Amygdala (tissue), 56 donors: ENCODE measurements around the gene EDAR.

ENCODE experiments used
- DNase-seq, 56 donors: peaks; one replicate each; lab custom pipeline; 2025; lab: John Stamatoyannopoulos, UW

Gene EDAR

GRCh38 chr2:108878276-108878675 is 110.7 kb downstream of the EDAR start:
- no peak for DNase-seq

- DNase-seq, result no peak
Measured at GRCh38 chr2:108877506-108877905, 111.5 kb downstream of the EDAR start.

GRCh38 chr2:108870069-108870644 is 118.9 kb downstream of the EDAR start:
- no peak for DNase-seq

- no peak for DNase-seq
Measured at GRCh38 chr2:108869542-108869941, 119.5 kb downstream of the EDAR start.

GRCh38 chr2:108868911-108869310 is 120.1 kb downstream of the EDAR start:
- DNase-seq, result no peak

- no peak for DNase-seq
Measured at GRCh38 chr2:108866041-108866440, 123.0 kb downstream of the EDAR start.

- DNase-seq, result no peak
Measured at GRCh38 chr2:108858894-108859293, 130.1 kb downstream of the EDAR start.

- DNase-seq, result no peak
Measured at GRCh38 chr2:108855194-108855593, 133.8 kb downstream of the EDAR start.

GRCh38 chr2:108854484-108854883 is 134.5 kb downstream of the EDAR start:
- DNase-seq, result no peak

GRCh38 chr2:108853421-108853820 is 135.6 kb downstream of the EDAR start:
- DNase-seq, result no peak

- no peak for DNase-seq
Measured at GRCh38 chr2:108852375-108852774, 136.6 kb downstream of the EDAR start.

GRCh38 chr2:108847000-108847399 is 142.0 kb downstream of the EDAR start:
- DNase-seq, result no peak

- DNase-seq, result no peak
Measured at GRCh38 chr2:108845923-108846322, 143.1 kb downstream of the EDAR start.
